NCI-H1930 (cell line): ENCODE data around the gene APLF.
"Not testable (repeated sequence)": the region's sequence is repeated elsewhere in the genome, so short reads cannot be mapped to it uniquely, and the experiment has no call there.

Experiments used
- DNase-seq, 2 experiments: peaks; one replicate each; lab custom pipeline; 2025; lab: John Stamatoyannopoulos, UW

Gene APLF

DNA sequence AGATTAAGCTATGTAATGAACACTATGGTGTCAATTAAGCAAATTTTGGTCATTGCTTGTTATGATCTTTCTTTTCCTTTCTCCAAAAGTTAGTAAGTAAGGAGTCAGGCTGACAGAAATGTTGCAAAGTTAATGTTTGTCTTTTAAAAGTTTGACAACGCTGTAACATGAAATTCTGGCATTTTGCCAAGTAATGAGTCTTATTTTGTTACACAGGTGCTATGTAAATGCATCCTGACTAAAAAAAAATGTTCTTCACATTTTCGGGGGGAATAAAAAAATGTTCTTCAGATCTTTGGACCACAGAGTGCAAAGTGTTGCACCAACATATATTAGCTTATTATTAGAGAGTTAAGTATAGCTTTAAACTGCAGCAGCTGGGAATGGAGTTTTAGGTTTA lies 121.2 kb downstream of the APLF start:
- no peak for DNase-seq

GRCh38 chr2:68589963-68590362 lies 122.6 kb downstream of the APLF start:
- DNase-seq: no peak

DNA sequence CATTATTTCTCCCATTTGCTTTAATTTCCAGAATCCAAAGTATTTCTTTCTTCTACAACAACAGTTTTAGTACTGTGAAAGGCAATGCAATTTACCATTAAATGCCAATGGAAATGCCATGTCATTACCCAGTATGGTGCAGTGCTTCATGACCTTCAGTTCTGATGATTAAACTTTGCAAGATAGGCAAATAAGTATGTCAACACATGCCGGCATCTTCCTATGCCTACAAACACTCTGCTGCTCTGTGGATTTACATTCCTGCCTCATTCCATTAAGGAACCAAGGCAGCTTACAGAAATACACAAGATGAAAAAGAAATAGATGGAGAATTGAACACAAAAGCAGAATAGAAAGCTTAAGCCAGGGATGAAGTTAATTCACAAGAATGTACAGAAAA lies 123.3 kb downstream of the APLF start:
- no peak for DNase-seq

GRCh38 chr2:68591225-68591624 lies 123.8 kb downstream of the APLF start:
- DNase-seq: no peak

- no peak for DNase-seq
These were observed 126.7 kb downstream of the APLF start for GRCh38 chr2:68594041-68594440.

DNA sequence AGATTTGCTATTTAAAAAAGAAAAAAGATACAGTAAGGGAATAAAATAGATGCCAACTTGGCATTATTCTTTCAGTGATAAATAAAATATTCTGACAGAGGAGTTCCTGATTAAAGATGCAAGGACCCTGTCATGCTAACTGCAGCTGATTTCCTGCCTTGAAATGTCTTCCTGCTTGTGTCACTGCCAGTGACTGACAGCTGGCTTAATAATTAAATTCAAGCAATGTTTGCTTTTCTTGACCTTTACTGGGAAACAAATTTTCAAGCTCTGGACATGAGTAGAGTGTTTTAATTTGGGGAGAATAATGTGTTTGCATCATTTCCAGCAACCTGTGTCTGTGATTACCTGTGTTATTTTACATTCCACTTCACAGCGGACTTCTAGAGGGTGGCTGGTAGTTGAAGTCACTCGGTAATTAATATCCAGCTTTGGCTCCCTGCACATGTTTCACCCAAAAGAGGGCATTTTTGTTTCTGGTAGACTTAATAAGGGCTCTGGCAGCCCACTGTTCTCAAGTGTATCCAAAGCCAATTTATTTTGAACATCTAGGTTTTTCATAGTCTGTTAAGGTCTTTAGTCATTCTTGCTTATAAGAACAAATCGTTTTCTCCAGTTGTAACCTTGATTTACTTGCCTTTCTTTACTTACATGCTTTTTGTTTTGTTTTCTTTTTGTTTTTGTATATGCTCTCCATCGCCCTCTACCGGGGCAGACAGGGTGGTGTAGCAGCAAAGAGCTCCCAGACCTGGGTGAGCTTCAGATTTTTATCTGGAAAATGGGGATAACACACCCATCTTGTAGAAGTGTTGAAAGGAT lies 127.5 kb downstream of the APLF start:
- DNase-seq: no peak

GRCh38 chr2:68595493-68595785 lies 128.1 kb downstream of the APLF start:
- not testable (repeated sequence) for DNase-seq

DNA sequence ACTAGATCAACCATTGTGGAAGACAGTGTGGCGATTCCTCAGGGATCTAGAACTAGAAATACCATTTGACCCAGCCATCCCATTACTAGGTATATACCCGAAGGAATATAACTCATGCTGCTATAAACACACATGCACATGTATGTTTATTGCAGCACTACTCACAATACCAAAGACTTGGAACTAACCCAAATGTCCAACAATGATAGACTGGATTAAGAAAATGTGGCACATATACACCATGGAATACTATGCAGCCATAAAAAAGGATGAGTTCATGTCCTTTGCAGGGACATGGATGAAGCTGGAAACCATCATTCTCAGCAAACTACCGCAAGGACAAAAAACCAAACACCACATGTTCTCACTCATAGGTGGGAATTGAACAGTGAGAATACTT lies 133.1 kb downstream of the APLF start:
- not testable (repeated sequence) for DNase-seq

DNA sequence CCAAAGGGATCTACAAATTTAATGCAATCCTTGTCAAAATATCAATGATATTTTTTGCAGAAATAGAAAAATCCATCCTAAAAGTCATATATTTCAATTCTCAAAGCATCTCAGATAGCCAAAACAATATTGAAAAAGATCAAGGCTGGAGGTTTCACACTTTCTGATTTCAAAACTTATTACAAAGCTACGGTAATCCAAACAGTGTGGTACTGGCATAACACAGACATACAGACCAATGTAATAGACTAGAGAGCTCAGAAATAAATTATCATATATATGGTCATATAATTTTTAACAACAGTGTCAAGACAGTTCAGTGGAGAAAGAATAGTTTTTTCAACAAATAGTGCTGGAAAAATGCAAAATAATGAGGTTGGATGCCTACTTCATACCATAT lies 135.7 kb downstream of the APLF start:
- DNase-seq: no peak

GRCh38 chr2:68604077-68604476 lies 136.7 kb downstream of the APLF start:
- DNase-seq: no peak

DNA sequence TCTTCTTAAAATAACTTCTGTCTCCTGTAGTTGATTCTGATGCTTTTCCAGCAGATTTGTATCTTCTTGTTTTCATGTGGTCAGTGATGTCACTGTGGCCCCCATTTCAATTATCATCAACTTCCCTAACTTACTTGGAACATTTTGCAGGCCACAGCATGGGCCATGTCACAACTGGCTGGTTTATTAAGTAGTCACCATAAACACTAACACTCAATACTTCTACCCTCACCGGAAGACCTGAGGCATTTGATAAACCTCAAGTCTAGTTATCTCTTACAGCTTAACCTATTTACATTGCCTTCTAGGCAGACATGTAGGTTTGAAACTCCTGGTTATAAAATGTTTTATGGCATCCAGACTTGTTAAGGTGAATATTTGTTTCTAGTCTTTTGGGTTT lies 138.6 kb downstream of the APLF start:
- DNase-seq: no peak

- DNase-seq: no peak
These were observed 139.4 kb downstream of the APLF start for GRCh38 chr2:68606759-68607158.

GRCh38 chr2:68607837-68608236 lies 140.5 kb downstream of the APLF start:
- no peak for DNase-seq

DNA sequence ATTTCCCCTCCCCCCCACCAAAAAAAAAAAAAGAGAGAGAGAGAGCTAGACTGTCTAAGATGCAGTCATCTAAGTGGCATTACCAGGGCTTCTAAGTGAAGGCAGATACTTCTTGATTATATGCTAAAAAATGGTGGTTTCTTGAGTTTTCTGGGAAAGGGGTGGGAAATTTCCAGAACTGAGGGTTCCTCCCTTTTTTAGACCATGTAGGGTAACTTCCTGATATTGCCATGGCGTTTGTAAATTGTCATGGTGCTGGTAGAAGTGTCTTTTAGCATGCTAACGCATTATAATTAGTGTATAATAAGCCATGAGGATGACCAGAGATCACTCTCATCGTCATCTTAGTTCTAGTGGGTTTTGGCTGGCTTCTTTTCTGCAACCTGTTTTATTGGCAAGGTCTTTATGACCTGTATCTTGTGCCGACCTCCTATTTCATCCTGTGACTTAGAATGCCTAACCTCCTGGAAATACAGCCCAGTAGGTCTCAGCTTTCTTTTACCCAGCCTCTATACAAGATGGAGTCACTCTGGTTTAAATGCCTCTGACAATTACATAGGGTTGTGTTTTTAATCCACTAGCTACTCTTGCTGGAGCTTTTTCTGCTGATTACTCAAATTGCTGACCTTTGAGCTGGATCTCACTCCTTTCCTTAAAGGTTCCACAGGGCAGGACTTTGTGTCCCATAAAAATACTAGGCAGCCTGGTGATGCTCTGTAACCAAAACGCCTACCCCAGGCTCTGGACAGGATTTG lies 145.6 kb downstream of the APLF start:
- DNase-seq: no peak

GRCh38 chr2:68620772-68621171 lies 153.4 kb downstream of the APLF start:
- DNase-seq: no peak

- DNase-seq: no peak
These were observed 156.4 kb downstream of the APLF start for GRCh38 chr2:68623820-68624219.

DNA sequence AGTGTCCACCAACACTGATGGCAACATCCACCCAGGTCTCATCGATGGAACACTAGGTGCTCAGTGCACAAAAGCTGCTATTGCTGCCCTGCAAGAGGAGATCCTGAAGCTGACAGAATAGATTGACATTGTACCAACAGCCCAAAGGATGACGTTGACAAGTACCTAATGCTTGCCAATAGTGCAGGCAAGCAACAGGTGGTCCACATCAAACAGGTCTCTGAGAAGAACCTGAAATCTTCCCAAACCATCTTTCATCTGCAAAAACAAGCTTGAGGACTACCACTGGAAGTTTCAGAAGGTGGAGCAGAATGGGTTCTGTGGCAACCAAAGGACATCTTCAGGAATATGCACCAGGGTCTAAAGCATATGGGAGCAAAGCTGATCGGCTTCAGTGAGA lies 160.2 kb downstream of the APLF start:
- no peak for DNase-seq
